ENCODE results near the gene CLK2. TPM values are rescaled to one million over a fixed set of nuclear protein-coding genes. Genes with fewer than 3 reads are reported as not detected.
A peak's percentile ranks its signal among the peaks of the same experiment; 100 is the strongest.

CLK2 gene
- total and polyA plus RNA-seq, 9 of the 15 experiments (the other 6 are each of a cell fraction or from before 2014, with no cell fraction given) = 13.5 to 81.4 (median 39.6) TPM

DNA sequence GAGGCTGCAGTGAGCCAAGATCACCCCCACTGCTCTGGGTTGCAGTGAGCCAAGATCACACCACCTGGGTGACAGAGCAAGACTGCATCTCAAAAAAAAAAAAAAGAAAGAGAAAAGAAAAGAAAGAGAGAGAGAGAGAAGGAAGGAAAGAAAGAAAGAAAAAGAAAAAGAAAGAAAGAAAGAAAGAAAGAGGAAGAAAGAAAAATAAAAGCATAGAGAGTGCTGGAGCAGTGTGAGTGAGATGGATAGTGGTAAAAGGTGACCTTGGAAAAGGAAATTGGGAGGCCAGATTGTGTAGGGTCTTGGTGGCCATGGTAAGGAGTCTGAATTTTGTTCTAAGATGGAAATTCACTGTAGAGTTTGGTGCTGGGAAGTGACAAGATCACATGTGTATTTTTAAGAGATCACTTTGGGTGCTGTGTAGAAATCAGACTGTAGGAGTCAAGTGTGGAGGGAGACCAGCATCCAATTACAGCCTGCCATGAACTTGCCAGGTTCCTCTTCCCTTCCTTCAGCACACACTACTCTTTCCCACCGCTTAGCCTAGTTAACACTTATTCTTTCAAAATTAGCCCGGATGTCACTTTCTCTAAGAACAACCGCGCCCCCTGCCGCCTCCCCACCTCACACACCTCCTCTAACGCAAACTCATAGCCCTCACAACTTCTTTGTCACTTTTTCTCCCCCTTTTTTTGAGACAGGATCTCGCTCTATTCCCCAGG is 47.0 kb downstream of the CLK2 start (continued):
- TF ChIP-seq TAF1 (IDR thresholded peaks at IDR 0.05; ENCODE audit: control insufficient read depth, extremely low read depth, insufficient read depth, low read length, severe bottlenecking) = no peak
- TF ChIP-seq NFIX (CRISPR knock-in tag; IDR thresholded peaks at IDR 0.05; ENCODE audit: low read depth) = no peak
- TF ChIP-seq ZSCAN29 (IDR thresholded peaks at IDR 0.05) = no peak
- peak; percentile 67 for TF ChIP-seq BRD9 (IDR thresholded peaks at IDR 0.05; ENCODE audit: low read depth, partially characterized antibody)
- TF ChIP-seq ZNF695 (CRISPR knock-in tag; IDR thresholded peaks at IDR 0.05) = no peak
- no peak for TF ChIP-seq SREBF2 (CRISPR knock-in tag; IDR thresholded peaks at IDR 0.05)
- TF ChIP-seq CSDE1 (IDR thresholded peaks at IDR 0.05) = no peak
- 0 out of 2 replicates have a peak, but pooled peaks have one; percentile 19 for TF ChIP-seq STAG1 (CRISPR knock-in tag; IDR thresholded peaks at IDR 0.05; ENCODE audit: borderline replicate concordance)
- TF ChIP-seq PCBP1 (IDR thresholded peaks at IDR 0.05; ENCODE audit: low read depth, low read length, poor library complexity, severe bottlenecking) = no peak
- TF ChIP-seq RFX5 (IDR thresholded peaks at IDR 0.05; ENCODE audit: low read depth, low read length) = 0 out of 2 replicates have a peak, but pooled peaks have one; percentile 17
- TF ChIP-seq CBFA2T3 (IDR thresholded peaks at IDR 0.05) = no peak
- peak; percentile 34 for TF ChIP-seq ARID1B (IDR thresholded peaks at IDR 0.05)
- TF ChIP-seq SRSF3 (IDR thresholded peaks at IDR 0.05; ENCODE audit: insufficient read depth, low read length) = no peak
- peak; percentile 68 for TF ChIP-seq NEUROD1 (IDR thresholded peaks at IDR 0.05; ENCODE audit: borderline replicate concordance, low read depth, low read length, partially characterized antibody)
- TF ChIP-seq ZNF217 (CRISPR knock-in tag; IDR thresholded peaks at IDR 0.05) = no peak
- 0 out of 4 replicates have a peak, but pooled peaks of 1 of the 2 experiments have one; percentile 10 for TF ChIP-seq SIN3A (IDR thresholded peaks at IDR 0.05; ENCODE audit: borderline replicate concordance in 2 of 2, control insufficient read depth in 1 of 2, low read depth in 2 of 2, low read length in 2 of 2)
- TF ChIP-seq ZNF445 (CRISPR knock-in tag; IDR thresholded peaks at IDR 0.05; ENCODE audit: low read depth) = no peak
- TF ChIP-seq SLC30A9 (CRISPR knock-in tag; IDR thresholded peaks at IDR 0.05) = no peak
- TF ChIP-seq, protein P1, sequence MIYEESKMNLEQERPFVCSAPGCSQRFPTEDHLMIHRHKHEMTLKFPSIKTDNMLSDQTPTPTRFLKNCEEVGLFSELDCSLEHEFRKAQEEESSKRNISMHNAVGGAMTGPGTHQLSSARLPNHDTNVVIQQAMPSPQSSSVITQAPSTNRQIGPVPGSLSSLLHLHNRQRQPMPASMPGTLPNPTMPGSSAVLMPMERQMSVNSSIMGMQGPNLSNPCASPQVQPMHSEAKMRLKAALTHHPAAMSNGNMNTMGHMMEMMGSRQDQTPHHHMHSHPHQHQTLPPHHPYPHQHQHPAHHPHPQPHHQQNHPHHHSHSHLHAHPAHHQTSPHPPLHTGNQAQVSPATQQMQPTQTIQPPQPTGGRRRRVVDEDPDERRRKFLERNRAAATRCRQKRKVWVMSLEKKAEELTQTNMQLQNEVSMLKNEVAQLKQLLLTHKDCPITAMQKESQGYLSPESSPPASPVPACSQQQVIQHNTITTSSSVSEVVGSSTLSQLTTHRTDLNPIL (CRISPR knock-in tag; IDR thresholded peaks at IDR 0.05) = no peak
- TF ChIP-seq, protein P2, sequence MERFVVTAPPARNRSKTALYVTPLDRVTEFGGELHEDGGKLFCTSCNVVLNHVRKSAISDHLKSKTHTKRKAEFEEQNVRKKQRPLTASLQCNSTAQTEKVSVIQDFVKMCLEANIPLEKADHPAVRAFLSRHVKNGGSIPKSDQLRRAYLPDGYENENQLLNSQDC (CRISPR knock-in tag; IDR thresholded peaks at IDR 0.05) = no peak
- TF ChIP-seq MTF1 (CRISPR knock-in tag; IDR thresholded peaks at IDR 0.05; ENCODE audit: borderline replicate concordance) = no peak
- TF ChIP-seq ZNF764 (CRISPR knock-in tag; IDR thresholded peaks at IDR 0.05; ENCODE audit: low read depth) = no peak
- TF ChIP-seq KAT7 (CRISPR knock-in tag; IDR thresholded peaks at IDR 0.05; ENCODE audit: borderline replicate concordance) = no peak
- no peak for TF ChIP-seq CBFA2T2 (conservative IDR thresholded peaks at IDR 0.05)
